H9 (cell line): Measurements from ENCODE around the gene LRRFIP1. TPM values are rescaled to one million over a fixed set of nuclear protein-coding genes. Genes with fewer than 3 reads are reported as not detected.

ENCODE experiments used
- DNase-seq: peaks from one replicate; pipeline ENCODE4 v3.0.0-alpha.2; 2017
- H2AFZ ChIP-seq: one replicate; pipeline ENCODE4 v1.6.1; 2013; ENCODE audit warnings: mild to moderate bottlenecking, low read length, control low read depth, moderate library complexity
- H2AK5ac ChIP-seq: 2 replicates; pipeline ENCODE4 v1.6.1; 2013; ENCODE audit warnings: low read length, control low read depth, mixed read lengths; ENCODE audit not compliant: insufficient read length
- H2BK120ac ChIP-seq: one replicate; pipeline ENCODE4 v1.6.1; 2013; ENCODE audit warnings: low read depth, mild to moderate bottlenecking, low read length, control low read depth, inconsistent platforms; ENCODE audit not compliant: poor library complexity, severe bottlenecking
- H2BK12ac ChIP-seq: 2 replicates; pipeline ENCODE4 v1.6.1; 2013; ENCODE audit warnings: low read length, control low read depth, mixed read lengths, low read depth; ENCODE audit not compliant: insufficient read length
- H2BK15ac ChIP-seq: 2 replicates; pipeline ENCODE4 v1.6.1; 2013; ENCODE audit warnings: low read depth, low read length, control low read depth
- H2BK20ac ChIP-seq: one replicate; pipeline ENCODE4 v1.6.1; 2013; ENCODE audit warnings: low read depth, mild to moderate bottlenecking, low read length, control low read depth, inconsistent platforms; ENCODE audit not compliant: poor library complexity, severe bottlenecking
- H2BK5ac ChIP-seq: 2 replicates; pipeline ENCODE4 v1.6.1; 2013; ENCODE audit warnings: low read length, control low read depth, mixed read lengths; ENCODE audit not compliant: insufficient read length
- H3K14ac ChIP-seq: 2 replicates; pipeline ENCODE4 v1.6.1; 2013; ENCODE audit warnings: low read length, control low read depth; ENCODE audit not compliant: insufficient read depth
- H3K18ac ChIP-seq: 2 replicates; pipeline ENCODE4 v1.6.1; 2013; ENCODE audit warnings: low read depth, mild to moderate bottlenecking, mixed read lengths, low read length, control low read depth; ENCODE audit not compliant: insufficient read length
- H3K23ac ChIP-seq: 2 replicates; pipeline ENCODE4 v1.6.1; 2013; ENCODE audit warnings: low read length, control low read depth, mixed read lengths, low read depth; ENCODE audit not compliant: insufficient read length
- H3K23me2 ChIP-seq: 2 replicates; pipeline ENCODE4 v1.6.1; 2013; ENCODE audit warnings: low read depth, mild to moderate bottlenecking, mixed read lengths, low read length, control low read depth; ENCODE audit not compliant: insufficient read length, poor library complexity, severe bottlenecking
- H3K27ac ChIP-seq: 2 replicates; pipeline ENCODE4 v1.5.1; 2013; ENCODE audit warnings: low read length, control low read depth, mixed read lengths, low read depth; ENCODE audit not compliant: insufficient read length
- H3K27me3 ChIP-seq: 2 replicates; pipeline ENCODE4 v1.6.1; 2013; ENCODE audit warnings: low read length, control low read depth, inconsistent platforms; ENCODE audit not compliant: insufficient read depth
- H3K4ac ChIP-seq: 2 replicates; pipeline ENCODE4 v1.6.1; 2013; ENCODE audit warnings: low read depth, mild to moderate bottlenecking, control low read depth, inconsistent platforms, low read length, moderate library complexity
- H3K4me1 ChIP-seq: 2 replicates; pipeline ENCODE4 v1.6.1; 2013; ENCODE audit warnings: low read length, control low read depth, inconsistent platforms; ENCODE audit not compliant: insufficient read depth
- H3K4me2 ChIP-seq: 2 replicates; pipeline ENCODE4 v1.6.1; 2013; ENCODE audit warnings: low read length, control low read depth, mixed read lengths; ENCODE audit not compliant: insufficient read length, insufficient read depth
- H3K56ac ChIP-seq: 2 replicates; pipeline ENCODE4 v1.6.1; 2013; ENCODE audit warnings: low read depth, mild to moderate bottlenecking, mixed read lengths, low read length, control low read depth; ENCODE audit not compliant: insufficient read length
- H3K79me1 ChIP-seq: 2 replicates; pipeline ENCODE4 v1.6.1; 2013; ENCODE audit warnings: low read depth, mild to moderate bottlenecking, moderate library complexity, low read length, control low read depth, inconsistent platforms; ENCODE audit not compliant: insufficient read depth, poor library complexity, severe bottlenecking
- H3K79me2 ChIP-seq: 2 replicates; pipeline ENCODE4 v1.6.1; 2013; ENCODE audit warnings: low read length, control low read depth, inconsistent platforms; ENCODE audit not compliant: insufficient read depth
- H3K9ac ChIP-seq: 2 replicates; pipeline ENCODE4 v1.6.1; 2013; ENCODE audit warnings: low read length, control low read depth, mixed read lengths; ENCODE audit not compliant: insufficient read length; ENCODE audit errors: extremely low read depth
- H3K9me3 ChIP-seq: one replicate; pipeline ENCODE4 v1.6.1; 2013; ENCODE audit warnings: low read depth, low read length, inconsistent platforms; ENCODE audit not compliant: control insufficient read depth
- H3T11ph ChIP-seq: one replicate; pipeline ENCODE4 v1.6.1; 2013; ENCODE audit warnings: mild to moderate bottlenecking, low read length, control low read depth, inconsistent platforms
- H4K20me1 ChIP-seq: one replicate; pipeline ENCODE4 v1.6.1; 2013; ENCODE audit not compliant: control insufficient read depth, insufficient read length, insufficient read depth
- H4K5ac ChIP-seq: 2 replicates; pipeline ENCODE4 v1.6.1; 2013; ENCODE audit warnings: low read depth, mild to moderate bottlenecking, mixed read lengths, low read length, control low read depth; ENCODE audit not compliant: insufficient read length
- H4K8ac ChIP-seq: replicated peaks from 2 replicates; pipeline ENCODE4 v1.6.1; 2013; ENCODE audit warnings: low read length, control low read depth, mixed read lengths, low read depth; ENCODE audit not compliant: insufficient read length
- H4K91ac ChIP-seq: 2 replicates; pipeline ENCODE4 v1.6.1; 2013; ENCODE audit warnings: low read depth, mild to moderate bottlenecking, moderate library complexity, mixed read lengths, low read length, control low read depth; ENCODE audit not compliant: insufficient read length
- H3K27ac Mint-ChIP-seq, 3 experiments: 2 replicates in 2 of 3; 3 replicates in 1 of 3; pipeline ENCODE4 v1.8.0; 2020 to 2021; ENCODE audit warnings: mixed read lengths in 3 of 3, mild to moderate bottlenecking in 1 of 3, moderate library complexity in 1 of 3
- H3K27me3 Mint-ChIP-seq: 2 replicates; pipeline ENCODE4 v1.8.0; 2021; ENCODE audit warnings: low read depth, mild to moderate bottlenecking, moderate library complexity, mixed read lengths
- H3K36me3 Mint-ChIP-seq, 3 experiments: 2 replicates in 2 of 3; 3 replicates in 1 of 3; pipeline ENCODE4 v1.8.0; 2020 to 2021; ENCODE audit warnings: low read depth in 3 of 3, mixed read lengths in 3 of 3; ENCODE audit not compliant: insufficient read depth in 1 of 3
- H3K4me1 Mint-ChIP-seq, 2 experiments: 2 replicates each; pipeline ENCODE4 v1.8.0; 2020; ENCODE audit warnings: mixed read lengths in 2 of 2
- H3K4me3 Mint-ChIP-seq, 2 experiments: 2 replicates in 1 of 2; 3 replicates in 1 of 2; pipeline ENCODE4 v1.8.0; 2020 to 2021; ENCODE audit warnings: mild to moderate bottlenecking in 2 of 2, mixed read lengths in 2 of 2, moderate library complexity in 1 of 2
- H3K9me3 Mint-ChIP-seq, 2 experiments: 2 replicates in 1 of 2; 3 replicates in 1 of 2; pipeline ENCODE4 v1.8.0; 2020; ENCODE audit warnings: mild to moderate bottlenecking in 2 of 2, mixed read lengths in 2 of 2, moderate library complexity in 1 of 2
- WGBS: extraction: QIAGEN DNeasy Blood & Tissue Kit; methylation state at CpG from one replicate; pipeline ENCODE4 v1.1.7; 2013; ENCODE audit warnings: missing lambda C conversion rate, low lambda C conversion rate, mixed read lengths; ENCODE audit not compliant: insufficient read length; ENCODE audit errors: extremely low coverage; 5-methylcytosine and 5-hydroxymethylcytosine counted together
- total RNA-seq: library from RNA; stranded (reverse); gene quantifications from 2 replicates; pipeline ENCODE4 v1.2.1, GENCODE V29; 2021
- TF ChIP-seq, protein P1 (sequence below): fragments of 200-600 bp; sonication (generic); conservative IDR thresholded peaks from 3 replicates; pipeline ENCODE4 v1.8.0; 2021; ENCODE audit warnings: antibody characterized with exemption, mild to moderate bottlenecking

LRRFIP1 gene
- total RNA-seq, 1 experiment from 2014 or later, result 38.5 TPM

- Mint-ChIP-seq H3K27ac (no peak overlapping the region), H3K4me3 (no peak overlapping the region), H3K27me3 (no peaks in the 10 kb centered on the region), H3K9me3 (no peaks in the 10 kb centered on the region), H3K36me3 (no peaks in the 10 kb centered on the region), H3K4me1 (no peaks in the 10 kb centered on the region)
- Histone ChIP-seq H2BK15ac (no peak overlapping the region), H4K20me1 (no peaks in the 10 kb centered on the region), H3K79me1 (no peaks in the 10 kb centered on the region), H4K8ac (no peak overlapping the region), H4K91ac (no peak overlapping the region), H3K14ac (no peak overlapping the region), H3K4me2 (no peak overlapping the region), H3K4ac (no peak overlapping the region), H2BK5ac (no peak overlapping the region), H2BK20ac (no peak overlapping the region), H2AK5ac (no peak overlapping the region), H3K79me2 (no peaks in the 10 kb centered on the region), H3K9me3 (no peaks in the 10 kb centered on the region), H3K23me2 (no peaks in the 10 kb centered on the region), H4K5ac (no peak overlapping the region), H3K23ac (no peak overlapping the region), H3K27ac (no peak overlapping the region), H3K18ac (no peak overlapping the region), H3K9ac (no peak overlapping the region), H2BK12ac (no peak overlapping the region), H3K27me3 (no peaks in the 10 kb centered on the region), H3K56ac (no peak overlapping the region), H2AFZ (no peak overlapping the region), H2BK120ac (no peak overlapping the region), H3T11ph (no peak overlapping the region), H3K4me1 (no peaks in the 10 kb centered on the region)
- TF ChIP-seq, protein P1, sequence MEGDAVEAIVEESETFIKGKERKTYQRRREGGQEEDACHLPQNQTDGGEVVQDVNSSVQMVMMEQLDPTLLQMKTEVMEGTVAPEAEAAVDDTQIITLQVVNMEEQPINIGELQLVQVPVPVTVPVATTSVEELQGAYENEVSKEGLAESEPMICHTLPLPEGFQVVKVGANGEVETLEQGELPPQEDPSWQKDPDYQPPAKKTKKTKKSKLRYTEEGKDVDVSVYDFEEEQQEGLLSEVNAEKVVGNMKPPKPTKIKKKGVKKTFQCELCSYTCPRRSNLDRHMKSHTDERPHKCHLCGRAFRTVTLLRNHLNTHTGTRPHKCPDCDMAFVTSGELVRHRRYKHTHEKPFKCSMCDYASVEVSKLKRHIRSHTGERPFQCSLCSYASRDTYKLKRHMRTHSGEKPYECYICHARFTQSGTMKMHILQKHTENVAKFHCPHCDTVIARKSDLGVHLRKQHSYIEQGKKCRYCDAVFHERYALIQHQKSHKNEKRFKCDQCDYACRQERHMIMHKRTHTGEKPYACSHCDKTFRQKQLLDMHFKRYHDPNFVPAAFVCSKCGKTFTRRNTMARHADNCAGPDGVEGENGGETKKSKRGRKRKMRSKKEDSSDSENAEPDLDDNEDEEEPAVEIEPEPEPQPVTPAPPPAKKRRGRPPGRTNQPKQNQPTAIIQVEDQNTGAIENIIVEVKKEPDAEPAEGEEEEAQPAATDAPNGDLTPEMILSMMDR, result no peak
- no CpG with 5 or more reads among the region's 3 CpGs for WGBS
- no peak for DNase-seq
Measured at GRCh38 chr2:237827421-237827987, 200.1 kb downstream of the LRRFIP1 start.

Other genes with a start within 250 kb of the LRRFIP1 start
- gene COL6A3, start 213.4 kb upstream of the LRRFIP1 start, total RNA-seq, result 0.66 and 0.81 TPM in 2 replicates
- gene MLPH, start 140.3 kb upstream of the LRRFIP1 start, total RNA-seq, result 3.4 TPM in 2 replicates
- gene PRLH, start 61.0 kb upstream of the LRRFIP1 start, total RNA-seq, result not detected in 2 replicates
- 25.9 and 31.9 TPM in 2 replicates for gene RAB17, start 36.9 kb upstream of the LRRFIP1 start, total RNA-seq
- gene RBM44, start 171.2 kb downstream of the LRRFIP1 start, total RNA-seq, result 0.15 and 0.22 TPM in 2 replicates
- gene RAMP1, start 232.0 kb downstream of the LRRFIP1 start, total RNA-seq, result 0.63 and 0.75 TPM in 2 replicates